Osteoblast (primary cell): ENCODE results near the gene ADAM15. TPM values are rescaled to one million over a fixed set of nuclear protein-coding genes. Genes with fewer than 3 reads are reported as not detected.

Experiments used
- DNase-seq: peaks from one replicate; pipeline ENCODE4 v3.0.0; 2011; ENCODE audit warnings: low spot score, mixed read lengths; ENCODE audit not compliant: insufficient read length; ENCODE audit errors: missing footprints
- H2AFZ ChIP-seq: 2 replicates; pipeline ENCODE4 v1.6.0; 2011; ENCODE audit warnings: mild to moderate bottlenecking, low read length
- H3K27ac ChIP-seq: 2 replicates; pipeline ENCODE4 v1.5.1; 2011; ENCODE audit warnings: mild to moderate bottlenecking, low read depth, low read length, moderate library complexity
- H3K27me3 ChIP-seq: 2 replicates; pipeline ENCODE4 v1.6.0; 2012; ENCODE audit warnings: mild to moderate bottlenecking, control low read depth, inconsistent platforms, low read length, moderate library complexity; ENCODE audit not compliant: insufficient read depth
- H3K36me3 ChIP-seq: 2 replicates; pipeline ENCODE4 v1.5.1; 2011; ENCODE audit warnings: mild to moderate bottlenecking, low read length, control low read depth, moderate library complexity; ENCODE audit not compliant: insufficient read depth
- H3K4me1 ChIP-seq: 2 replicates; pipeline ENCODE4 v1.5.1; 2011; ENCODE audit warnings: mild to moderate bottlenecking, low read length, control low read depth, moderate library complexity; ENCODE audit not compliant: insufficient read depth
- H3K4me2 ChIP-seq: 2 replicates; pipeline ENCODE4 v1.6.0; 2011; ENCODE audit warnings: mild to moderate bottlenecking, low read length; ENCODE audit not compliant: insufficient read depth
- H3K4me3 ChIP-seq: fragments of 200-600 bp; sonication (generic); 3 replicates; pipeline ENCODE4 v1.5.1; 2012; ENCODE audit warnings: mild to moderate bottlenecking, low read length, inconsistent platforms; ENCODE audit not compliant: insufficient read depth
- H3K79me2 ChIP-seq: 2 replicates; pipeline ENCODE4 v1.6.0; 2012; ENCODE audit warnings: mild to moderate bottlenecking, low read length, control low read depth, inconsistent platforms; ENCODE audit not compliant: insufficient read depth
- H3K9me3 ChIP-seq: 2 replicates; pipeline ENCODE4 v1.5.1; 2011; ENCODE audit warnings: low read depth, low read length, control low read depth
- H4K20me1 ChIP-seq: 2 replicates; pipeline ENCODE4 v1.6.0; 2012; ENCODE audit warnings: mild to moderate bottlenecking, low read length, control low read depth; ENCODE audit not compliant: insufficient read depth
- CTCF ChIP-seq: IDR thresholded peaks from 2 replicates; pipeline ENCODE4 v1.5.1; 2011; ENCODE audit warnings: mild to moderate bottlenecking, low read depth, low read length, moderate library complexity; ENCODE audit errors: extremely low read depth
- total RNA-seq: library from RNA; depleted of rRNA; stranded (reverse); fragments of >200 nt; gene quantifications from 2 replicates; pipeline ENCODE4 v1.2.3, GENCODE V29; 2012

ADAM15 gene
- total RNA-seq, 1 donor = 101 TPM

GRCh38 chr1:155076371-155076770, 25.3 kb downstream of the ADAM15 start:
- Histone ChIP-seq H3K36me3 (no peaks in the 10 kb centered on the region), H3K4me1 (peaks cover 4% of the 10 kb centered on the region), H3K27me3 (peaks cover 42% of the 10 kb centered on the region), H3K4me2 (no peak overlapping the region), H4K20me1 (peaks cover 3% of the 10 kb centered on the region), H2AFZ (no peak overlapping the region), H3K4me3 (no peak overlapping the region), H3K79me2 (no peaks in the 10 kb centered on the region), H3K9me3 (no peaks in the 10 kb centered on the region), H3K27ac (no peak overlapping the region)
- DNase-seq = no peak
- TF ChIP-seq CTCF = no peak

GRCh38 chr1:155077346-155077745, 26.2 kb downstream of the ADAM15 start:
- Histone ChIP-seq H3K27me3 (peaks cover 52% of the 10 kb centered on the region), H3K4me2 (no peak overlapping the region), H3K9me3 (no peaks in the 10 kb centered on the region), H3K4me3 (no peak overlapping the region), H3K79me2 (no peaks in the 10 kb centered on the region), H3K4me1 (peaks cover 4% of the 10 kb centered on the region), H3K36me3 (no peaks in the 10 kb centered on the region), H3K27ac (no peak overlapping the region), H4K20me1 (peaks cover 3% of the 10 kb centered on the region), H2AFZ (no peak overlapping the region)
- peak; percentile 85 for DNase-seq
- no peak for TF ChIP-seq CTCF

- TF ChIP-seq CTCF = no peak
- Histone ChIP-seq H3K79me2 (no peaks in the 10 kb centered on the region), H3K9me3 (no peaks in the 10 kb centered on the region), H3K27me3 (peaks cover 54% of the 10 kb centered on the region), H3K4me3 (no peak overlapping the region), H3K36me3 (no peaks in the 10 kb centered on the region), H2AFZ (no peak overlapping the region), H4K20me1 (peaks cover 3% of the 10 kb centered on the region), H3K4me1 (peaks cover 4% of the 10 kb centered on the region), H3K27ac (no peak overlapping the region), H3K4me2 (peak overlapping the region; percentile 67)
- peak; percentile 95 for DNase-seq
Measured at GRCh38 chr1:155077758-155078445, 26.8 kb downstream of the ADAM15 start.

GRCh38 chr1:155078469-155079209, 27.5 kb downstream of the ADAM15 start, which contains the start of gene EFNA3:
Gene EFNA3, plus strand, starts transcription at chr1:155078837. Its CDS starts 105 bp downstream, at chr1:155078942.
- Histone ChIP-seq H3K4me3 (peak within 1 kb of the TSS; percentile 59), H3K4me1 (peaks cover 4% of the 10 kb centered on the region), H2AFZ (no peak within 1 kb of the TSS), H3K27ac (no peak within 1 kb of the TSS), H3K4me2 (peak within 1 kb of the TSS; percentile 67), H3K27me3 (peaks cover 61% of the 10 kb centered on the region), H4K20me1 (peaks cover 3% of the 10 kb centered on the region), H3K79me2 (no peaks in the 10 kb centered on the region), H3K36me3 (no peaks in the 10 kb centered on the region), H3K9me3 (no peaks in the 10 kb centered on the region)
- peak; percentile 100 for DNase-seq
- TF ChIP-seq CTCF = no peak
